HEK293 (cell line): ENCODE measurements around the gene CHRM5.

Experiments
- CTCF ChIA-PET: fragments of 350-600 bp; formaldehyde crosslinking; extraction: SDS; loops from one replicate; lab custom pipeline; 2021; ENCODE audit warnings: antibody characterized with exemption; lab: Yijun Ruan, JAX
- POLR2A ChIA-PET: fragments of 300-600 bp; formaldehyde crosslinking; extraction: SDS; loops from one replicate; lab custom pipeline; 2020; ENCODE audit warnings: antibody characterized with exemption, inconsistent platforms; lab: Yijun Ruan, JAX
- H3K27ac ChIP-seq: fragments of 200-500 bp; sonication (Bioruptor generic); 2 replicates; pipeline ENCODE4 v1.5.1; 2014; ENCODE audit warnings: low read depth, low read length, control low read depth, inconsistent platforms; ENCODE audit errors: extremely low read depth
- H3K36me3 ChIP-seq, 2 experiments: fragments of 200-500 bp in 1 of 2; sonication (Bioruptor generic) in 1 of 2; 1 replicate in 1 of 2; 2 replicates in 1 of 2; pipeline ENCODE4 v1.5.1; 2014 to 2017; ENCODE audit warnings: inconsistent platforms in 2 of 2, low read length in 2 of 2; ENCODE audit not compliant: control insufficient read depth in 2 of 2, insufficient read depth in 1 of 2
- H3K4me1 ChIP-seq: fragments of 200-500 bp; sonication (Bioruptor generic); 2 replicates; pipeline ENCODE4 v1.5.1; 2014; ENCODE audit warnings: mild to moderate bottlenecking, low read length, inconsistent platforms; ENCODE audit not compliant: control insufficient read depth, insufficient read depth
- H3K4me3 ChIP-seq: 2 replicates; pipeline ENCODE4 v1.5.1; 2011; ENCODE audit warnings: low read depth, mild to moderate bottlenecking, control low read depth, low read length, moderate library complexity
- H3K9me3 ChIP-seq: fragments of 200-500 bp; sonication (Bioruptor generic); 2 replicates; pipeline ENCODE4 v1.5.1; 2014; ENCODE audit warnings: low read depth, low read length, inconsistent platforms; ENCODE audit not compliant: control insufficient read depth, insufficient read depth
- BCL11A ChIP-seq: fragments of 450-650 bp; formaldehyde crosslinking; IDR thresholded peaks from 2 replicates; pipeline ENCODE4 v1.5.1; 2016; ENCODE audit warnings: low read depth, missing biosample characterization, missing genetic modification characterization
- BCL6B ChIP-seq: fragments of 450-650 bp; formaldehyde crosslinking; IDR thresholded peaks from 2 replicates; pipeline ENCODE4 v1.5.1; 2017; ENCODE audit warnings: missing biosample characterization, missing genetic modification characterization
- ELK4 ChIP-seq: IDR thresholded peaks from 2 replicates; pipeline ENCODE4 v1.6.1; 2011; ENCODE audit warnings: mild to moderate bottlenecking, low read depth, low read length, borderline replicate concordance
- FEZF1 ChIP-seq: fragments of 450-650 bp; formaldehyde crosslinking; IDR thresholded peaks from 2 replicates; pipeline ENCODE4 v1.5.1; 2016; ENCODE audit warnings: missing biosample characterization, missing genetic modification characterization
- GLI4 ChIP-seq: fragments of 450-650 bp; formaldehyde crosslinking; IDR thresholded peaks from 2 replicates; pipeline ENCODE4 v1.5.1; 2016; ENCODE audit warnings: missing biosample characterization, missing genetic modification characterization
- KLF10 ChIP-seq: fragments of 450-650 bp; IDR thresholded peaks from 2 replicates; pipeline ENCODE4 v1.5.1; 2018; ENCODE audit warnings: missing biosample characterization, mild to moderate bottlenecking, missing genetic modification characterization
- KLF17 ChIP-seq: fragments of 450-650 bp; formaldehyde crosslinking; IDR thresholded peaks from 2 replicates; pipeline ENCODE4 v1.5.1; 2016; ENCODE audit warnings: missing biosample characterization, missing genetic modification characterization
- KLF9 ChIP-seq: fragments of 450-650 bp; formaldehyde crosslinking; IDR thresholded peaks from 2 replicates; pipeline ENCODE4 v1.5.1; 2016; ENCODE audit warnings: missing biosample characterization, missing genetic modification characterization, low read depth
- PBX3 ChIP-seq: sonication (generic); formaldehyde crosslinking; IDR thresholded peaks from 2 replicates; pipeline ENCODE4 v1.8.1; 2022; ENCODE audit warnings: mild to moderate bottlenecking, moderate library complexity, missing genetic modification reagents
- TCF7L2 ChIP-seq: IDR thresholded peaks from 2 replicates; pipeline ENCODE4 v1.6.1; 2011; ENCODE audit warnings: low read depth, mild to moderate bottlenecking, inconsistent platforms, low read length, moderate library complexity, borderline replicate concordance
- TRIM28 ChIP-seq: IDR thresholded peaks from 2 replicates; pipeline ENCODE4 v1.6.1; 2011; ENCODE audit warnings: low read length, control low read depth, borderline replicate concordance
- ZBTB48 ChIP-seq: fragments of 450-650 bp; formaldehyde crosslinking; IDR thresholded peaks from 2 replicates; pipeline ENCODE4 v1.5.1; 2016; ENCODE audit warnings: missing biosample characterization, missing genetic modification characterization
- ZNF112 ChIP-seq: fragments of 450-650 bp; formaldehyde crosslinking; IDR thresholded peaks from 2 replicates; pipeline ENCODE4 v1.5.0; 2017; ENCODE audit warnings: missing biosample characterization, missing genetic modification characterization
- ZNF175 ChIP-seq: fragments of 450-650 bp; formaldehyde crosslinking; IDR thresholded peaks from 2 replicates; pipeline ENCODE4 v1.5.1; 2016; ENCODE audit warnings: missing biosample characterization, missing genetic modification characterization
- ZNF37A ChIP-seq: fragments of 450-650 bp; IDR thresholded peaks from 2 replicates; pipeline ENCODE4 v1.5.1; 2018; ENCODE audit warnings: missing biosample characterization, missing genetic modification characterization
- ZNF391 ChIP-seq: fragments of 450-650 bp; formaldehyde crosslinking; IDR thresholded peaks from 2 replicates; pipeline ENCODE4 v1.5.1; 2016; ENCODE audit warnings: low read depth, missing biosample characterization, missing genetic modification characterization, borderline replicate concordance
- ZNF449 ChIP-seq: fragments of 450-650 bp; formaldehyde crosslinking; IDR thresholded peaks from 2 replicates; pipeline ENCODE4 v1.5.1; 2017; ENCODE audit warnings: missing biosample characterization, mild to moderate bottlenecking, missing genetic modification characterization, moderate library complexity
- ZNF473 ChIP-seq: fragments of 450-650 bp; formaldehyde crosslinking; IDR thresholded peaks from 2 replicates; pipeline ENCODE4 v1.5.1; 2017; ENCODE audit warnings: missing biosample characterization, missing genetic modification characterization
- ZNF544 ChIP-seq: fragments of 450-650 bp; formaldehyde crosslinking; IDR thresholded peaks from 2 replicates; pipeline ENCODE4 v1.5.0; 2017; ENCODE audit warnings: missing biosample characterization, missing genetic modification characterization
- ZNF549 ChIP-seq: fragments of 450-650 bp; IDR thresholded peaks from 2 replicates; pipeline ENCODE4 v1.5.1; 2018; ENCODE audit warnings: missing biosample characterization, missing genetic modification characterization, mild to moderate bottlenecking, inconsistent platforms, moderate library complexity
- ZNF561 ChIP-seq: fragments of 450-650 bp; IDR thresholded peaks from 2 replicates; pipeline ENCODE4 v1.5.1; 2018; ENCODE audit warnings: missing biosample characterization, missing genetic modification characterization, borderline replicate concordance
- ZNF571 ChIP-seq: fragments of 450-650 bp; formaldehyde crosslinking; IDR thresholded peaks from 2 replicates; pipeline ENCODE4 v1.5.0; 2017; ENCODE audit warnings: missing biosample characterization, missing genetic modification characterization
- ZNF664 ChIP-seq: fragments of 450-650 bp; formaldehyde crosslinking; IDR thresholded peaks from 2 replicates; pipeline ENCODE4 v1.5.1; 2016; ENCODE audit warnings: missing biosample characterization, missing genetic modification characterization
- ZNF707 ChIP-seq: fragments of 450-650 bp; formaldehyde crosslinking; IDR thresholded peaks from 2 replicates; pipeline ENCODE4 v1.5.1; 2016; ENCODE audit warnings: missing biosample characterization, missing genetic modification characterization

Gene CHRM5

GRCh38 chr15:33955945-33956344 lies 12.4 kb upstream of the CHRM5 start:
- no peaks in the 10 kb centered on the region for H3K9me3 ChIP-seq
- no peaks in the 10 kb centered on the region for H3K36me3 ChIP-seq
- CTCF ChIA-PET = interaction anchor here (1.0 kb wide), 1 partner anchor 8 kb away, joined by 3 read pairs; no protein-coding TSS in a partner anchor
- POLR2A ChIA-PET = no interaction called here
- H3K4me1 ChIP-seq = no peaks in the 10 kb centered on the region
- H3K27ac ChIP-seq = no peak overlapping the region
- H3K4me3 ChIP-seq = no peak overlapping the region
- TF ChIP-seq BCL6B (tag by site-specific recombination) (no peak), ZNF175 (tag by site-specific recombination) (no peak), ZNF707 (tag by site-specific recombination) (no peak), BCL11A (no peak), ZNF112 (no peak), ZBTB48 (tag by site-specific recombination) (no peak), KLF10 (tag by site-specific recombination) (no peak)

GRCh38 chr15:33956397-33956796 lies 11.9 kb upstream of the CHRM5 start:
- no peaks in the 10 kb centered on the region for H3K4me1 ChIP-seq
- H3K36me3 ChIP-seq = no peaks in the 10 kb centered on the region
- H3K9me3 ChIP-seq = no peaks in the 10 kb centered on the region
- CTCF ChIA-PET = interaction anchor here (1.0 kb wide), 1 partner anchor 8 kb away, joined by 3 read pairs; no protein-coding TSS in a partner anchor
- POLR2A ChIA-PET = no interaction called here
- no peak overlapping the region for H3K4me3 ChIP-seq
- no peak overlapping the region for H3K27ac ChIP-seq
- TF ChIP-seq ZNF37A (tag by site-specific recombination) (no peak), FEZF1 (tag by site-specific recombination) (no peak), TRIM28 (no peak), ZNF561 (no peak), BCL6B (tag by site-specific recombination) (no peak), ZNF112 (no peak), TCF7L2 (no peak), ZNF449 (tag by site-specific recombination) (no peak), KLF17 (tag by site-specific recombination) (no peak), PBX3 (CRISPR knock-in tag) (no peak)
- TF ChIP-seq, all 188 proteins: peak for 0

- CTCF ChIA-PET = interaction anchor here (1.4 kb wide), 1 partner anchor 35 kb away, joined by 8 read pairs; no protein-coding TSS in a partner anchor
- POLR2A ChIA-PET = no interaction called here
- TF ChIP-seq ZNF571 (tag by site-specific recombination) = no peak
- no peak for TF ChIP-seq ZNF473 (tag by site-specific recombination)
- no peak for TF ChIP-seq ZNF391
- TF ChIP-seq GLI4 = no peak
- TF ChIP-seq ELK4 = no peak
- TF ChIP-seq ZNF549 (tag by site-specific recombination) = no peak
- TF ChIP-seq KLF9 = no peak
- TF ChIP-seq ZNF544 (tag by site-specific recombination) = no peak
- no peak for TF ChIP-seq ZNF664 (tag by site-specific recombination)
Measured at GRCh38 chr15:33959844-33960548, 8.3 kb upstream of the CHRM5 start.

More at GRCh38 chr15:33959844-33960548, 8.3 kb upstream of the CHRM5 start:
- Histone ChIP-seq H3K9me3 (no peaks in the 10 kb centered on the region), H3K27ac (no peak overlapping the region), H3K4me3 (no peak overlapping the region), H3K4me1 (no peaks in the 10 kb centered on the region), H3K36me3 (no peaks in the 10 kb centered on the region)
